ENCODE data around the gene ITPKA. TPM values are rescaled to one million over a fixed set of nuclear protein-coding genes. Genes with fewer than 3 reads are reported as not detected.

The ITPKA gene
- total RNA-seq, 1 experiment from 2014 or later, result 0.52 TPM

GRCh38 chr15:41483115-41483514, 10.6 kb upstream of the ITPKA start:
- no peak for DNase-seq
- H3K27me3 ChIP-seq (ENCODE audit: control insufficient read depth, insufficient read depth, low read length), result no peaks in the 10 kb centered on the region
- H3K4me3 ChIP-seq (ENCODE audit: insufficient read depth, low read depth, low read length), result no peak overlapping the region
- H3K36me3 ChIP-seq (replicated peaks; ENCODE audit: control insufficient read depth, insufficient read depth, low read length), result peaks cover 17% of the 10 kb centered on the region

- no peak for DNase-seq
- Histone ChIP-seq H3K36me3 (replicated peaks; ENCODE audit: control insufficient read depth, insufficient read depth, low read length) (peaks cover 15% of the 10 kb centered on the region), H3K27me3 (ENCODE audit: control insufficient read depth, insufficient read depth, low read length) (no peaks in the 10 kb centered on the region), H3K4me3 (ENCODE audit: insufficient read depth, low read depth, low read length) (no peak overlapping the region)
Measured at GRCh38 chr15:41483519-41483918, 10.2 kb upstream of the ITPKA start.

GRCh38 chr15:41484937-41485625, 8.6 kb upstream of the ITPKA start:
- H3K4me3 ChIP-seq (ENCODE audit: insufficient read depth, low read depth, low read length), result no peak overlapping the region
- no peaks in the 10 kb centered on the region for H3K27me3 ChIP-seq (ENCODE audit: control insufficient read depth, insufficient read depth, low read length)
- H3K36me3 ChIP-seq (replicated peaks; ENCODE audit: control insufficient read depth, insufficient read depth, low read length), result peaks cover 5% of the 10 kb centered on the region
- no peak for DNase-seq

- Histone ChIP-seq H3K36me3 (replicated peaks; ENCODE audit: control insufficient read depth, insufficient read depth, low read length) (no peaks in the 10 kb centered on the region; the same call in 1 of the 2 replicates), H3K4me3 (ENCODE audit: insufficient read depth, low read depth, low read length) (no peak overlapping the region), H3K27me3 (ENCODE audit: control insufficient read depth, insufficient read depth, low read length) (peaks cover 2% of the 10 kb centered on the region)
- DNase-seq, result no peak
Measured at GRCh38 chr15:41486286-41486685, 7.4 kb upstream of the ITPKA start.

GRCh38 chr15:41487381-41487780, 6.3 kb upstream of the ITPKA start:
- Histone ChIP-seq H3K27me3 (ENCODE audit: control insufficient read depth, insufficient read depth, low read length) (peaks cover 13% of the 10 kb centered on the region), H3K36me3 (replicated peaks; ENCODE audit: control insufficient read depth, insufficient read depth, low read length) (no peaks in the 10 kb centered on the region; the same call in 1 of the 2 replicates), H3K4me3 (ENCODE audit: insufficient read depth, low read depth, low read length) (no peak overlapping the region)
- DNase-seq, result no peak

- no peak for DNase-seq
Measured at GRCh38 chr15:41487802-41488201, 5.9 kb upstream of the ITPKA start.

GRCh38 chr15:41489641-41490040, 4.0 kb upstream of the ITPKA start:
- DNase-seq, result no peak
- Histone ChIP-seq H3K4me3 (ENCODE audit: insufficient read depth, low read depth, low read length) (no peak overlapping the region), H3K36me3 (replicated peaks; ENCODE audit: control insufficient read depth, insufficient read depth, low read length) (no peaks in the 10 kb centered on the region), H3K27me3 (ENCODE audit: control insufficient read depth, insufficient read depth, low read length) (peaks cover 35% of the 10 kb centered on the region)

More at GRCh38 chr15:41487802-41488201, 5.9 kb upstream of the ITPKA start:
- Histone ChIP-seq H3K4me3 (ENCODE audit: insufficient read depth, low read depth, low read length) (no peak overlapping the region), H3K27me3 (ENCODE audit: control insufficient read depth, insufficient read depth, low read length) (peaks cover 18% of the 10 kb centered on the region), H3K36me3 (replicated peaks; ENCODE audit: control insufficient read depth, insufficient read depth, low read length) (no peaks in the 10 kb centered on the region; the same call in 1 of the 2 replicates)

GRCh38 chr15:41490355-41490754, 3.3 kb upstream of the ITPKA start:
- H3K27me3 ChIP-seq (ENCODE audit: control insufficient read depth, insufficient read depth, low read length), result peaks cover 42% of the 10 kb centered on the region
- no peaks in the 10 kb centered on the region for H3K36me3 ChIP-seq (replicated peaks; ENCODE audit: control insufficient read depth, insufficient read depth, low read length)
- no peak overlapping the region for H3K4me3 ChIP-seq (ENCODE audit: insufficient read depth, low read depth, low read length)
- DNase-seq, result no peak

GRCh38 chr15:41491889-41492288, 1.8 kb upstream of the ITPKA start:
- Histone ChIP-seq H3K4me3 (ENCODE audit: insufficient read depth, low read depth, low read length) (no peak overlapping the region), H3K27me3 (ENCODE audit: control insufficient read depth, insufficient read depth, low read length) (peaks cover 57% of the 10 kb centered on the region)
- DNase-seq, result no peak

GRCh38 chr15:41492597-41493204, 973 bp upstream of the ITPKA start:
- Histone ChIP-seq H3K4me3 (ENCODE audit: insufficient read depth, low read depth, low read length) (peak overlapping the region; percentile 59), H3K36me3 (replicated peaks; ENCODE audit: control insufficient read depth, insufficient read depth, low read length) (no peaks in the 10 kb centered on the region), H3K27me3 (ENCODE audit: control insufficient read depth, insufficient read depth, low read length) (peaks cover 65% of the 10 kb centered on the region)
- DNase-seq, result peak; percentile 50

More at GRCh38 chr15:41491889-41492288, 1.8 kb upstream of the ITPKA start:
- no peaks in the 10 kb centered on the region for H3K36me3 ChIP-seq (replicated peaks; ENCODE audit: control insufficient read depth, insufficient read depth, low read length)

GRCh38 chr15:41493902-41494189, 172 bp downstream of the ITPKA start:
- Histone ChIP-seq H3K36me3 (replicated peaks; ENCODE audit: control insufficient read depth, insufficient read depth, low read length) (no peaks in the 10 kb centered on the region), H3K4me3 (ENCODE audit: insufficient read depth, low read depth, low read length) (peak overlapping the region; percentile 59), H3K27me3 (ENCODE audit: control insufficient read depth, insufficient read depth, low read length) (peaks cover 77% of the 10 kb centered on the region)
- no peak for DNase-seq

GRCh38 chr15:41494190-41494921, 682 bp downstream of the ITPKA start:
- peak overlapping the region; percentile 59 for H3K4me3 ChIP-seq (ENCODE audit: insufficient read depth, low read depth, low read length)

GRCh38 chr15:41494922-41495735, 1.5 kb downstream of the ITPKA start:
- DNase-seq, result peak; percentile 83
- peaks cover 89% of the 10 kb centered on the region for H3K27me3 ChIP-seq (ENCODE audit: control insufficient read depth, insufficient read depth, low read length)
- no peaks in the 10 kb centered on the region for H3K36me3 ChIP-seq (replicated peaks; ENCODE audit: control insufficient read depth, insufficient read depth, low read length)
- H3K4me3 ChIP-seq (ENCODE audit: insufficient read depth, low read depth, low read length), result peak overlapping the region; percentile 59

More at GRCh38 chr15:41494190-41494921, 682 bp downstream of the ITPKA start:
- peaks cover 82% of the 10 kb centered on the region for H3K27me3 ChIP-seq (ENCODE audit: control insufficient read depth, insufficient read depth, low read length)
- H3K36me3 ChIP-seq (replicated peaks; ENCODE audit: control insufficient read depth, insufficient read depth, low read length), result no peaks in the 10 kb centered on the region
- peak; percentile 93 for DNase-seq

Measured in H7 (cell line).